DOHH2 (cell line): ENCODE data around the gene OTOP3.

Experiments
- H3F3A ChIP-seq: fragments of 200-600 bp; sonication (generic), shearing (Covaris generic); 2 replicates; pipeline ENCODE4 v1.6.0; 2016; ENCODE audit warnings: antibody characterized with exemption, mild to moderate bottlenecking; ENCODE audit not compliant: control insufficient read depth, insufficient read depth
- H3K27ac ChIP-seq: fragments of 200-600 bp; sonication (generic); 2 replicates; pipeline ENCODE4 v1.5.1; 2014; ENCODE audit warnings: low read depth, mild to moderate bottlenecking, low read length, moderate library complexity
- H3K27me3 ChIP-seq: fragments of 200-600 bp; sonication (generic); 2 replicates; pipeline ENCODE4 v1.6.1; 2014; ENCODE audit warnings: mild to moderate bottlenecking, low read length, mixed read lengths; ENCODE audit not compliant: control insufficient read depth
- H3K36me3 ChIP-seq: fragments of 200-600 bp; sonication (generic); 2 replicates; pipeline ENCODE4 v1.6.1; 2014; ENCODE audit warnings: mild to moderate bottlenecking, low read length, moderate library complexity, mixed read lengths; ENCODE audit not compliant: control insufficient read depth
- H3K4me1 ChIP-seq: fragments of 200-600 bp; sonication (generic); 2 replicates; pipeline ENCODE4 v1.6.1; 2014; ENCODE audit warnings: mild to moderate bottlenecking, low read length, mixed read lengths; ENCODE audit not compliant: control insufficient read depth
- H3K4me2 ChIP-seq: fragments of 200-600 bp; sonication (generic); 2 replicates; pipeline ENCODE4 v1.6.0; 2014; ENCODE audit warnings: mild to moderate bottlenecking, low read length, moderate library complexity
- H3K4me3 ChIP-seq: fragments of 200-600 bp; sonication (generic); 2 replicates; pipeline ENCODE4 v1.5.1; 2014; ENCODE audit warnings: mild to moderate bottlenecking, low read length, mixed read lengths
- H3K79me2 ChIP-seq: fragments of 200-600 bp; sonication (generic); 2 replicates; pipeline ENCODE4 v1.6.1; 2014; ENCODE audit warnings: mild to moderate bottlenecking, low read length, mixed read lengths; ENCODE audit not compliant: control insufficient read depth
- H3K9me2 ChIP-seq: fragments of 200-600 bp; sonication (generic); replicated peaks from 2 replicates; pipeline ENCODE4 v1.6.1; 2014; ENCODE audit warnings: mild to moderate bottlenecking, low read length, mixed read lengths; ENCODE audit not compliant: control insufficient read depth
- H3K9me3 ChIP-seq: fragments of 200-600 bp; sonication (generic); 2 replicates; pipeline ENCODE4 v1.6.1; 2014; ENCODE audit warnings: antibody characterized with exemption, low read length, mixed read lengths; ENCODE audit not compliant: control insufficient read depth, insufficient read depth
- H4K20me1 ChIP-seq: fragments of 200-600 bp; sonication (generic); 2 replicates; pipeline ENCODE4 v1.6.0; 2014; ENCODE audit warnings: low read depth, mild to moderate bottlenecking, antibody characterized with exemption, low read length, moderate library complexity; ENCODE audit not compliant: control insufficient read depth, insufficient read depth
- EZH2phosphoT487 ChIP-seq: fragments of 200-600 bp; sonication (generic); IDR thresholded peaks from 2 replicates; pipeline ENCODE4 v1.6.1; 2017; ENCODE audit warnings: borderline replicate concordance, mild to moderate bottlenecking, antibody characterized with exemption, low read length, moderate library complexity, mixed read lengths
- TF ChIP-seq, protein P1 (sequence below): fragments of 200-600 bp; sonication (generic); IDR thresholded peaks from one replicate; pipeline ENCODE4 v1.5.1; 2014; ENCODE audit warnings: antibody characterized with exemption, mild to moderate bottlenecking, low read depth, low read length; ENCODE audit not compliant: poor library complexity, severe bottlenecking

The OTOP3 gene

GRCh38 chr17:74954115-74954514 is 18.4 kb downstream of the OTOP3 start:
- H4K20me1 ChIP-seq: no peaks in the 10 kb centered on the region
- H3K27me3 ChIP-seq: no peaks in the 10 kb centered on the region
- H3K4me1 ChIP-seq: no peaks in the 10 kb centered on the region
- TF ChIP-seq EZH2phosphoT487: no peak
- TF ChIP-seq, protein P1, sequence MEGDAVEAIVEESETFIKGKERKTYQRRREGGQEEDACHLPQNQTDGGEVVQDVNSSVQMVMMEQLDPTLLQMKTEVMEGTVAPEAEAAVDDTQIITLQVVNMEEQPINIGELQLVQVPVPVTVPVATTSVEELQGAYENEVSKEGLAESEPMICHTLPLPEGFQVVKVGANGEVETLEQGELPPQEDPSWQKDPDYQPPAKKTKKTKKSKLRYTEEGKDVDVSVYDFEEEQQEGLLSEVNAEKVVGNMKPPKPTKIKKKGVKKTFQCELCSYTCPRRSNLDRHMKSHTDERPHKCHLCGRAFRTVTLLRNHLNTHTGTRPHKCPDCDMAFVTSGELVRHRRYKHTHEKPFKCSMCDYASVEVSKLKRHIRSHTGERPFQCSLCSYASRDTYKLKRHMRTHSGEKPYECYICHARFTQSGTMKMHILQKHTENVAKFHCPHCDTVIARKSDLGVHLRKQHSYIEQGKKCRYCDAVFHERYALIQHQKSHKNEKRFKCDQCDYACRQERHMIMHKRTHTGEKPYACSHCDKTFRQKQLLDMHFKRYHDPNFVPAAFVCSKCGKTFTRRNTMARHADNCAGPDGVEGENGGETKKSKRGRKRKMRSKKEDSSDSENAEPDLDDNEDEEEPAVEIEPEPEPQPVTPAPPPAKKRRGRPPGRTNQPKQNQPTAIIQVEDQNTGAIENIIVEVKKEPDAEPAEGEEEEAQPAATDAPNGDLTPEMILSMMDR: no peak
- H3K9me3 ChIP-seq: no peaks in the 10 kb centered on the region
- H3K4me3 ChIP-seq: no peak overlapping the region
- H3K9me2 ChIP-seq: no peaks in the 10 kb centered on the region
- H3K79me2 ChIP-seq: no peaks in the 10 kb centered on the region
- H3K27ac ChIP-seq: no peak overlapping the region
- H3K4me2 ChIP-seq: no peak overlapping the region
- no peaks in the 10 kb centered on the region for H3K36me3 ChIP-seq
- H3F3A ChIP-seq: no peaks in the 10 kb centered on the region

- no peaks in the 10 kb centered on the region for H3K27me3 ChIP-seq
Observed at GRCh38 chr17:74954665-74955421, 19.1 kb downstream of the OTOP3 start.

DNA sequence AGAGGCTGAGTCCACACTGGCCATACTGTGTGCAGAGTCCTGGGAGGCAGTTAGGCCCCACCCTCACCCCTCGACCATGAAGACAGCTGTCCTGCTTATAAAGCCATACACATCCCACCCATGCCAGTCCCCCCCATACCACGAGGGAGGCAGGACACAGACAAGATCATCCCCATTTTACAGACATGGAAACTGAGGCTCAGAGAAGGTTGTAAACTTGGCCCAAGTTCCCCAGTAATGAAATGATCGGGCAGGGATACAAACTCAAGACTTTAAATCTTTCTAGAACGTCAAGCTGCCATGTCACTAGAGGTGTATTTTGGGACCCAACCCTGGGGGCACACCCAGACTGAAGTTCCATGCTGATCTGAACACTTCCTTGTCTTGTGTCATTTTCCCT is 20.4 kb downstream of the OTOP3 start:
- Histone ChIP-seq H3K4me2 (no peak overlapping the region), H3K79me2 (no peaks in the 10 kb centered on the region), H4K20me1 (no peaks in the 10 kb centered on the region), H3K9me3 (no peaks in the 10 kb centered on the region), H3K9me2 (no peaks in the 10 kb centered on the region), H3K36me3 (no peaks in the 10 kb centered on the region), H3K4me1 (peaks cover 7% of the 10 kb centered on the region), H3K27ac (no peak overlapping the region), H3K4me3 (no peak overlapping the region), H3K27me3 (0 out of 2 replicates have a peak, but pooled peaks cover 2% of the 10 kb centered on the region), H3F3A (no peaks in the 10 kb centered on the region)
- no peak for TF ChIP-seq EZH2phosphoT487
- TF ChIP-seq, protein P1: no peak

More at GRCh38 chr17:74954665-74955421, 19.1 kb downstream of the OTOP3 start:
- Histone ChIP-seq H3K4me2 (no peak overlapping the region), H3F3A (no peaks in the 10 kb centered on the region), H3K4me1 (no peaks in the 10 kb centered on the region), H3K27ac (no peak overlapping the region), H3K36me3 (no peaks in the 10 kb centered on the region), H3K9me3 (no peaks in the 10 kb centered on the region), H3K9me2 (no peaks in the 10 kb centered on the region), H4K20me1 (no peaks in the 10 kb centered on the region), H3K4me3 (no peak overlapping the region), H3K79me2 (no peaks in the 10 kb centered on the region)
- no peak for TF ChIP-seq EZH2phosphoT487
- TF ChIP-seq, protein P1: no peak
